ENCODE results near the gene GMCL1. TPM values are rescaled to one million over a fixed set of nuclear protein-coding genes. Genes with fewer than 3 reads are reported as not detected.

Gene GMCL1
- total and polyA plus RNA-seq, 2 of the 13 experiments (the other 11 are each of a cell fraction or from before 2014, with no cell fraction given) = 18.7 to 24.0 TPM

DNA sequence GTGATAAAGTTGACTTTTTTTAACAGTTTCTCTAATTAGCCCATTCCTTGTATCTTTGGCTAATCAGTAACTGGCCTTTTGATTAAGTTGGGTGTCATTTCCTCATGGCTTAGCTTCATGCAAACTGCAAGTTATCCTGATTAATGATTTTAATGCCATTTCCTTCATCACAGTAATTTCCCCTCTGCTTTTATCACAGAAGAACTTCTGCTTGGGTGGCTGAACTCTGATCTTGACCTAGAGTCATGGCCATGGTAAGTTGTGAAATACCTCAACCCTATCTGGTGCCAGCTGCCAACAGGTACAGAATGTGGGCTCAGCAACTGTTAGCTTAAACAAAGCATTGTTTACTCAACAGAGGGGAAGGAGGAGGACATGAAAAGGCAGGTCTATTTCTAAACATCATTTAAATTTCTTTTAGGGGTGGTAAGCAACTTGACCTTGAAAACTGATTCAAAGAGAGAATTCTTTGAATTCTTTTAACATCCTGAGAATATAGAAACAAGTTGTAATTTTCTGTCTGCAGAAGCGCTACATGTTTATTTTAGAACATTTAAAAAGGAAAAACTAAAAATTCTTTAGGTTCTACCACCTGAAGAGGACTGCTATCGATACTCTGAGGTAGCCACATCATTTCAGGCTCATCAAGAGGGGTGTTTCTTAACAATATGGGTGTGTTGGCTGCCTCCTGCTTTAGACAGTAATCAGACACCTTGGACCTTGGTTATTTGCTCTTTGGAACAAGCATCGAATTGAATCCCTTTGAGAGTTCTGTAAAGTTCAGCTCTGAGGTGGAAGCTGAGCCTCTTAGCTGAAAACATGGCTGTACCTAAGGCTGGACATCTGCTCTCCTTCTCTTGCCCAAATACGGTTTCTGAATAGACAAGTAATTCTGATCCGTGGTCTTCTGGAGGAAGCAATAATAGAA, 47.9 kb upstream of the GMCL1 start (continued):
- TF ChIP-seq, protein P1, sequence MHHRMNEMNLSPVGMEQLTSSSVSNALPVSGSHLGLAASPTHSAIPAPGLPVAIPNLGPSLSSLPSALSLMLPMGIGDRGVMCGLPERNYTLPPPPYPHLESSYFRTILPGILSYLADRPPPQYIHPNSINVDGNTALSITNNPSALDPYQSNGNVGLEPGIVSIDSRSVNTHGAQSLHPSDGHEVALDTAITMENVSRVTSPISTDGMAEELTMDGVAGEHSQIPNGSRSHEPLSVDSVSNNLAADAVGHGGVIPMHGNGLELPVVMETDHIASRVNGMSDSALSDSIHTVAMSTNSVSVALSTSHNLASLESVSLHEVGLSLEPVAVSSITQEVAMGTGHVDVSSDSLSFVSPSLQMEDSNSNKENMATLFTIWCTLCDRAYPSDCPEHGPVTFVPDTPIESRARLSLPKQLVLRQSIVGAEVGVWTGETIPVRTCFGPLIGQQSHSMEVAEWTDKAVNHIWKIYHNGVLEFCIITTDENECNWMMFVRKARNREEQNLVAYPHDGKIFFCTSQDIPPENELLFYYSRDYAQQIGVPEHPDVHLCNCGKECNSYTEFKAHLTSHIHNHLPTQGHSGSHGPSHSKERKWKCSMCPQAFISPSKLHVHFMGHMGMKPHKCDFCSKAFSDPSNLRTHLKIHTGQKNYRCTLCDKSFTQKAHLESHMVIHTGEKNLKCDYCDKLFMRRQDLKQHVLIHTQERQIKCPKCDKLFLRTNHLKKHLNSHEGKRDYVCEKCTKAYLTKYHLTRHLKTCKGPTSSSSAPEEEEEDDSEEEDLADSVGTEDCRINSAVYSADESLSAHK (CRISPR knock-in tag; IDR thresholded peaks at IDR 0.05; ENCODE audit: borderline replicate concordance) = no peak
- no peak for TF ChIP-seq SETDB1 (CRISPR knock-in tag; IDR thresholded peaks at IDR 0.05; ENCODE audit: borderline replicate concordance)
- TF ChIP-seq SRF (IDR thresholded peaks at IDR 0.05; ENCODE audit: low read depth, low read length) = no peak
- TF ChIP-seq, protein P2, sequence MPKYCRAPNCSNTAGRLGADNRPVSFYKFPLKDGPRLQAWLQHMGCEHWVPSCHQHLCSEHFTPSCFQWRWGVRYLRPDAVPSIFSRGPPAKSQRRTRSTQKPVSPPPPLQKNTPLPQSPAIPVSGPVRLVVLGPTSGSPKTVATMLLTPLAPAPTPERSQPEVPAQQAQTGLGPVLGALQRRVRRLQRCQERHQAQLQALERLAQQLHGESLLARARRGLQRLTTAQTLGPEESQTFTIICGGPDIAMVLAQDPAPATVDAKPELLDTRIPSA (CRISPR knock-in tag; IDR thresholded peaks at IDR 0.05; ENCODE audit: borderline replicate concordance) = no peak
- peak; percentile 88 for TF ChIP-seq ZNF746 (CRISPR knock-in tag; IDR thresholded peaks at IDR 0.05)
- no peak for TF ChIP-seq ZNF326 (CRISPR knock-in tag; IDR thresholded peaks at IDR 0.05; ENCODE audit: borderline replicate concordance)
- TF ChIP-seq, protein P3, sequence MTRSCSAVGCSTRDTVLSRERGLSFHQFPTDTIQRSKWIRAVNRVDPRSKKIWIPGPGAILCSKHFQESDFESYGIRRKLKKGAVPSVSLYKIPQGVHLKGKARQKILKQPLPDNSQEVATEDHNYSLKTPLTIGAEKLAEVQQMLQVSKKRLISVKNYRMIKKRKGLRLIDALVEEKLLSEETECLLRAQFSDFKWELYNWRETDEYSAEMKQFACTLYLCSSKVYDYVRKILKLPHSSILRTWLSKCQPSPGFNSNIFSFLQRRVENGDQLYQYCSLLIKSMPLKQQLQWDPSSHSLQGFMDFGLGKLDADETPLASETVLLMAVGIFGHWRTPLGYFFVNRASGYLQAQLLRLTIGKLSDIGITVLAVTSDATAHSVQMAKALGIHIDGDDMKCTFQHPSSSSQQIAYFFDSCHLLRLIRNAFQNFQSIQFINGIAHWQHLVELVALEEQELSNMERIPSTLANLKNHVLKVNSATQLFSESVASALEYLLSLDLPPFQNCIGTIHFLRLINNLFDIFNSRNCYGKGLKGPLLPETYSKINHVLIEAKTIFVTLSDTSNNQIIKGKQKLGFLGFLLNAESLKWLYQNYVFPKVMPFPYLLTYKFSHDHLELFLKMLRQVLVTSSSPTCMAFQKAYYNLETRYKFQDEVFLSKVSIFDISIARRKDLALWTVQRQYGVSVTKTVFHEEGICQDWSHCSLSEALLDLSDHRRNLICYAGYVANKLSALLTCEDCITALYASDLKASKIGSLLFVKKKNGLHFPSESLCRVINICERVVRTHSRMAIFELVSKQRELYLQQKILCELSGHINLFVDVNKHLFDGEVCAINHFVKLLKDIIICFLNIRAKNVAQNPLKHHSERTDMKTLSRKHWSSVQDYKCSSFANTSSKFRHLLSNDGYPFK (CRISPR knock-in tag; IDR thresholded peaks at IDR 0.05; ENCODE audit: borderline replicate concordance) = no peak
- TF ChIP-seq SMC3 (IDR thresholded peaks at IDR 0.05; ENCODE audit: low read length) = peak; percentile 40; the same call in 1 of the 2 replicates
- peak; percentile 25; the same call in 1 of the 2 replicates for TF ChIP-seq KLF15 (CRISPR knock-in tag; IDR thresholded peaks at IDR 0.05; ENCODE audit: borderline replicate concordance)
- TF ChIP-seq HMGXB4 (CRISPR knock-in tag; IDR thresholded peaks at IDR 0.05; ENCODE audit: borderline replicate concordance in 1 of 2, low read depth in 1 of 2) = peak; percentile 42 to 68; a peak in 2 of 4 replicates
- no peak for TF ChIP-seq ZNF576 (CRISPR knock-in tag; IDR thresholded peaks at IDR 0.05)
- peak; percentile 88; the same call in 1 of the 2 replicates for TF ChIP-seq ETV6 (CRISPR knock-in tag; conservative IDR thresholded peaks at IDR 0.05)
- no peak for TF ChIP-seq DZIP1 (CRISPR knock-in tag; IDR thresholded peaks at IDR 0.05)
